Measurements from ENCODE around the gene KRT4. TPM values are rescaled to one million over a fixed set of nuclear protein-coding genes. Genes with fewer than 3 reads are reported as not detected.

The KRT4 gene
- total and polyA plus RNA-seq, 2 experiments from 2014 or later = not detected

GRCh38 chr12:52789637-52790426 is 24.1 kb downstream of the KRT4 start (continued):
- TF ChIP-seq ZNF462 (CRISPR knock-in tag; IDR thresholded peaks at IDR 0.05) = no peak
- TF ChIP-seq CREB1 (CRISPR knock-in tag; IDR thresholded peaks at IDR 0.05; ENCODE audit: low read depth) = no peak
- TF ChIP-seq ETS1 (IDR thresholded peaks at IDR 0.05) = no peak

- no peak for TF ChIP-seq REST (IDR thresholded peaks at IDR 0.05; ENCODE audit: unreplicated experiment)
- TF ChIP-seq ETS1 (IDR thresholded peaks at IDR 0.05) = no peak
- TF ChIP-seq EZH2 (IDR thresholded peaks at IDR 0.05; ENCODE audit: low read depth, unreplicated experiment) = no peak
- no peak for TF ChIP-seq EZH2phosphoT487 (IDR thresholded peaks at IDR 0.05; ENCODE audit: unreplicated experiment)
- TF ChIP-seq STAT1 (IDR thresholded peaks at IDR 0.05; ENCODE audit: unreplicated experiment) = no peak
- H3K4me2 ChIP-seq = no peak overlapping the region
- H3K4me1 ChIP-seq (ENCODE audit: insufficient read depth) = no peaks in the 10 kb centered on the region
- H3K4me1 Mint-ChIP-seq = peaks cover 5% of the 10 kb centered on the region
- ATAC-seq (no peak), DNase-seq (ENCODE audit: low spot score) (no peak)
- no peaks in the 10 kb centered on the region for H3K27me3 ChIP-seq (ENCODE audit: insufficient read depth)
- peaks cover 2% of the 10 kb centered on the region for H3K9me2 ChIP-seq (ENCODE audit: insufficient read depth)
- no peak overlapping the region for H3K4me3 ChIP-seq
- peaks cover 12% of the 10 kb centered on the region for H3K27me3 Mint-ChIP-seq (ENCODE audit: insufficient read depth, low read depth, poor library complexity)
- no peaks in the 10 kb centered on the region for H3K36me3 ChIP-seq (ENCODE audit: insufficient read depth)
- no peak overlapping the region for H3K27ac Mint-ChIP-seq
- H2AFZ ChIP-seq = peak overlapping the region; percentile 72; the same call in 1 of the 2 replicates
- no peaks in the 10 kb centered on the region for H3F3A ChIP-seq (replicated peaks; ENCODE audit: low read depth)
- H3K9me3 Mint-ChIP-seq = no peaks in the 10 kb centered on the region
- no peaks in the 10 kb centered on the region for H3K79me2 ChIP-seq (replicated peaks; ENCODE audit: insufficient read depth)
- no peak overlapping the region for H3K27ac ChIP-seq (ENCODE audit: low read depth)
- no peaks in the 10 kb centered on the region for H4K20me1 ChIP-seq (replicated peaks; ENCODE audit: insufficient read depth)
- H3K36me3 Mint-ChIP-seq (ENCODE audit: low read depth) = no peaks in the 10 kb centered on the region
- H3K4me3 Mint-ChIP-seq = peak overlapping the region; percentile 52; the same call in 2 of the 3 replicates
Observed at GRCh38 chr12:52788876-52789636, 24.9 kb downstream of the KRT4 start.
